ENCODE results near the gene ACTR1A.

The ACTR1A gene

GRCh38 chr10:102453502-102453901, 49.0 kb downstream of the ACTR1A start:
- no peak for DNase-seq
- H3K27me3 ChIP-seq = no peaks in the 10 kb centered on the region
- no peaks in the 10 kb centered on the region for H3K36me3 ChIP-seq
- no peaks in the 10 kb centered on the region for H3K9me3 ChIP-seq
- H3K4me1 ChIP-seq = peaks cover 0 to 24% (median 14%) of the 10 kb centered on the region in 4 donors
- intact Hi-C loops (cut with DNase I; ENCODE audit: low total_unique reads) = no loop called here
- no peak overlapping the region for H3K4me3 ChIP-seq
- no peak for TF ChIP-seq CTCF (IDR thresholded peaks at IDR 0.05)
- peak overlapping the region in 1 of 2 donors; percentile 23 for H3K27ac ChIP-seq

- Histone ChIP-seq H3K4me3 (no peak overlapping the region), H3K4me1 (peaks cover 0 to 24% (median 14%) of the 10 kb centered on the region in 4 donors), H3K27ac (peak overlapping the region in 1 of 2 donors; percentile 23), H3K27me3 (no peaks in the 10 kb centered on the region), H3K36me3 (no peaks in the 10 kb centered on the region), H3K9me3 (no peaks in the 10 kb centered on the region)
- DNase-seq = peak in 1 of 2 donors; percentile 55
- TF ChIP-seq CTCF (IDR thresholded peaks at IDR 0.05) = peak in 1 of 2 experiments; percentile 12
- intact Hi-C loops (cut with DNase I; ENCODE audit: low total_unique reads) = no loop called here
Observed at GRCh38 chr10:102452672-102453340, 49.7 kb downstream of the ACTR1A start.

GRCh38 chr10:102451105-102451969, 51.2 kb downstream of the ACTR1A start, which contains the start of gene C10orf95:
Gene C10orf95, minus strand, starts transcription at chr10:102451543. Its CDS starts 450 bp downstream, at chr10:102451093.
- no peak for DNase-seq
- Histone ChIP-seq H3K4me1 (peaks cover 0 to 24% (median 14%) of the 10 kb centered on the region in 4 donors), H3K9me3 (no peaks in the 10 kb centered on the region), H3K27me3 (no peaks in the 10 kb centered on the region), H3K4me3 (peak within 1 kb of the TSS; percentile 69 to 93), H3K36me3 (no peaks in the 10 kb centered on the region), H3K27ac (peak within 1 kb of the TSS; percentile 80 to 81)
- TF ChIP-seq CTCF (IDR thresholded peaks at IDR 0.05) = no peak
- intact Hi-C loops (cut with DNase I; ENCODE audit: low total_unique reads) = no loop called here

GRCh38 chr10:102450374-102451104, 52.0 kb downstream of the ACTR1A start:
- H3K27ac ChIP-seq = peak overlapping the region; percentile 80 to 81
- H3K27me3 ChIP-seq = peaks cover 0 to 3% of the 10 kb centered on the region in 2 donors
- no peaks in the 10 kb centered on the region for H3K9me3 ChIP-seq
- peak; percentile 68 to 85 for DNase-seq
- no peak for TF ChIP-seq CTCF (IDR thresholded peaks at IDR 0.05)
- peak overlapping the region; percentile 69 to 93 for H3K4me3 ChIP-seq
- intact Hi-C loops (cut with DNase I; ENCODE audit: low total_unique reads) = no loop called here
- H3K4me1 ChIP-seq = peaks cover 0 to 24% (median 14%) of the 10 kb centered on the region in 4 donors
- H3K36me3 ChIP-seq = no peaks in the 10 kb centered on the region

DNA sequence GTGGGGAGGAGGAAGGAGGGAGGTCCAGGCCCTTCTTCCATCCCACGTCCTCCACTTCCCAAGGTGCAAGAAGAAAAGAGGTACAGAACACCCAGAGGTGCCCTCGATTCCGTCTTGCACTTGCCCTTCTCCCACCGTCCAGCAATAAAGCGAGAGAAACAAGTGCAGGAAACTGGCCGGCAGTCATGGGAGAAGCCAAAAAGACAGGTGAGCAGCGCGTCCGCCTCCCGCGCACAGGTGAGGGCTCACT, 52.5 kb downstream of the ACTR1A start:
- no peak for TF ChIP-seq CTCF (IDR thresholded peaks at IDR 0.05)
- H3K27ac ChIP-seq = peak overlapping the region; percentile 80 to 81

More for the DNA sequence above, 52.5 kb downstream of the ACTR1A start:
- H3K4me3 ChIP-seq = peak overlapping the region; percentile 69 to 93
- H3K4me1 ChIP-seq = peaks cover 0 to 24% (median 14%) of the 10 kb centered on the region in 4 donors
- no peak for DNase-seq
- no peaks in the 10 kb centered on the region for H3K36me3 ChIP-seq
- intact Hi-C loops (cut with DNase I; ENCODE audit: low total_unique reads) = no loop called here
- H3K9me3 ChIP-seq = no peaks in the 10 kb centered on the region
- peaks cover 0 to 3% of the 10 kb centered on the region in 2 donors for H3K27me3 ChIP-seq

All from tibial artery (tissue), 4 donors.